ENCODE data around the gene PTPRN2. TPM values are rescaled to one million over a fixed set of nuclear protein-coding genes. Genes with fewer than 3 reads are reported as not detected.

PTPRN2 gene
- total and polyA plus RNA-seq, 2 of the 8 experiments (the other 6 are each of a cell fraction or from before 2014, with no cell fraction given) = 2.6 to 4.5 TPM

DNA sequence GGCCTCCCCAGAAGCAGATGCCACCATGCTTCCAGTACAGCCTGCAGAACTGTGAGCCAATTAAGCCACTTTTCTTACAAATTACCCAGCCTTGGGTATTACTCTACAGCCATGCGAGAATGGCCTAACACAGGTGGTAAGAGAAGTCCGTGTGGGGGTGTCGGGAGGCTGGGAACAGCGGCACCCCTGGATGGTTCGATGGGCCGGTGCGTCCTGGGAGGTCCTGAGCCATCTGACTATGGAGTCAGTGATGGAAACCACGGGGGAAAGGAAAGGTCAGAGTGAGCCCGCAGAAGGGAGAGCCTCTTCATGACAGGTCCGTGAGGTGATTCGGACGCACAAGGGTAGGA is 2.5 kb upstream of the PTPRN2 start:
- Histone ChIP-seq H3K23ac (ENCODE audit: insufficient read length) (no peak overlapping the region), H3K56ac (replicated peaks; ENCODE audit: insufficient read length, low read depth, low read length) (no peak overlapping the region), H2BK120ac (replicated peaks; ENCODE audit: low read depth, low read length) (no peak overlapping the region), H4K20me1 (replicated peaks in 1 of 2; ENCODE audit: control insufficient read depth in 1 of 2, insufficient read depth in 2 of 2, low read length in 2 of 2) (peaks cover 6 to 8% of the 10 kb centered on the region in 2 experiments), H3K23me2 (ENCODE audit: low read depth, low read length) (peaks cover 17% of the 10 kb centered on the region; the same call in 1 of the 2 replicates), H3K79me2 (ENCODE audit: control insufficient read depth in 1 of 2, insufficient read depth in 2 of 2, low read length in 2 of 2) (no peaks in the 10 kb centered on the region), H3K4me2 (ENCODE audit: insufficient read depth in 1 of 2, low read depth in 2 of 2, low read length in 2 of 2) (no peak overlapping the region), H4K91ac (replicated peaks; ENCODE audit: insufficient read length, low read length) (no peak overlapping the region), H3K79me1 (ENCODE audit: low read depth, low read length) (no peaks in the 10 kb centered on the region), H3K27ac (ENCODE audit: low read depth, low read length) (no peak overlapping the region), H3K4ac (replicated peaks; ENCODE audit: insufficient read length, low read depth, low read length) (no peak overlapping the region), H2AK5ac (ENCODE audit: low read depth, low read length) (no peak overlapping the region), H3K4me3 (ENCODE audit: extremely low read depth in 1 of 4, insufficient read depth in 2 of 4, low read depth in 3 of 4, low read length in 4 of 4) (no peak overlapping the region), H3K9me3 (ENCODE audit: insufficient read depth in 2 of 2, low read depth in 1 of 2, low read length in 1 of 2) (peaks cover 7 to 10% of the 10 kb centered on the region in 2 experiments; a peak in 3 of 4 replicates), H2BK5ac (ENCODE audit: low read depth, low read length) (no peak overlapping the region), H3K18ac (ENCODE audit: extremely low read depth, low read length) (no peak overlapping the region), H2BK12ac (ENCODE audit: low read depth, low read length) (no peak overlapping the region), H3K4me1 (replicated peaks in 1 of 4; ENCODE audit: control insufficient read depth in 3 of 4, insufficient read depth in 4 of 4, low read length in 3 of 4) (peaks cover 0 to 8% (median 5%) of the 10 kb centered on the region in 4 experiments; a peak in 5 of 7 replicates), H3K27me3 (replicated peaks in 1 of 4; ENCODE audit: control insufficient read depth in 3 of 4, extremely low read depth in 1 of 4, insufficient read depth in 3 of 4, low read length in 3 of 4) (peaks cover 34 to 69% (median 61%) of the 10 kb centered on the region in 4 experiments), H2AFZ (ENCODE audit: low read length) (no peak overlapping the region), H4K5ac (ENCODE audit: insufficient read length, low read depth, low read length) (no peak overlapping the region), H2BK15ac (ENCODE audit: low read length) (no peak overlapping the region), H3K14ac (ENCODE audit: insufficient read length) (no peak overlapping the region), H2BK20ac (ENCODE audit: low read length) (no peak overlapping the region), H3K9ac (replicated peaks in 1 of 4; ENCODE audit: extremely low read depth in 1 of 4, low read depth in 3 of 4, low read length in 3 of 4) (no peak overlapping the region), H3K36me3 (ENCODE audit: control insufficient read depth in 2 of 4, insufficient read depth in 4 of 4, low read length in 3 of 4) (peaks cover 0 to 2% (median 0%) of the 10 kb centered on the region in 4 experiments; a peak in 1 of 8 replicates), H4K8ac (ENCODE audit: extremely low read depth, insufficient read depth, low read length) (no peak overlapping the region)
- FAIRE-seq (no peak), DNase-seq (ENCODE audit: low read depth in 1 of 2, low spot score in 2 of 2) (no peak)
- CTCF ChIA-PET (ENCODE audit: partially characterized antibody) = interaction anchor here (1.0 kb wide), 1 partner anchor 19 kb away, joined by 3 read pairs; no protein-coding TSS in a partner anchor
- POLR2A ChIA-PET (ENCODE audit: partially characterized antibody) = no interaction called here
- 87% methylated on average over 12 of the region's 12 CpGs; no CpG with 5 or more reads in 1 of the 2 experiments for WGBS, 2 experiments (ENCODE audit: extremely low coverage in 1 of 2, insufficient coverage in 1 of 2, insufficient read length in 1 of 2, insufficient replicate concordance in 2 of 2, low coverage in 1 of 2, low lambda C conversion rate in 2 of 2, missing lambda C conversion rate in 1 of 2)
- TF ChIP-seq HDAC6 (IDR thresholded peaks at IDR 0.05; ENCODE audit: low read depth, low read length) (no peak), PHF8 (conservative IDR thresholded peaks at IDR 0.05; ENCODE audit: low read depth, low read length) (no peak), ZNF274 (IDR thresholded peaks at IDR 0.05; ENCODE audit: borderline replicate concordance, extremely low read depth, low read length) (no peak), CREB1 (IDR thresholded peaks at IDR 0.05) (no peak), FOSL1 (IDR thresholded peaks at IDR 0.05; ENCODE audit: insufficient read depth, low read depth, low read length) (no peak), NANOG (IDR thresholded peaks at IDR 0.05; ENCODE audit: insufficient read depth, low read depth, low read length, poor library complexity, severe bottlenecking) (no peak), CHD1 (IDR thresholded peaks at IDR 0.05; ENCODE audit: low read depth, low read length) (no peak), TEAD4 (IDR thresholded peaks at IDR 0.05; ENCODE audit: low read depth, low read length) (no peak), SP1 (IDR thresholded peaks at IDR 0.05; ENCODE audit: low read depth, low read length) (no peak), GTF2F1 (IDR thresholded peaks at IDR 0.05; ENCODE audit: borderline replicate concordance, low read depth, low read length) (no peak), SUZ12 (IDR thresholded peaks at IDR 0.05; ENCODE audit: low read length) (no peak), SAP30 (IDR thresholded peaks at IDR 0.05; ENCODE audit: insufficient read depth, insufficient replicate concordance, low read length) (no peak)

Measured in H1 (cell line).